Smooth muscle cell (in vitro differentiated cells): Measurements from ENCODE around the gene VAV1. TPM values are rescaled to one million over a fixed set of nuclear protein-coding genes. Genes with fewer than 3 reads are reported as not detected.

Experiments used
- DNase-seq: peaks from one replicate; lab custom pipeline; 2025; ENCODE audit not compliant: unreplicated experiment; lab: John Stamatoyannopoulos, UW
- H2AFZ ChIP-seq: fragments of 200-600 bp; sonication (generic); 2 replicates; pipeline ENCODE4 v1.6.0; 2016; ENCODE audit warnings: antibody characterized with exemption, low read depth, mild to moderate bottlenecking
- H3F3A ChIP-seq: fragments of 200-600 bp; sonication (generic); 2 replicates; pipeline ENCODE4 v1.6.0; 2017; ENCODE audit warnings: antibody characterized with exemption, low read depth
- H3K27ac ChIP-seq: fragments of 200-600 bp; sonication (generic); 2 replicates; pipeline ENCODE4 v1.5.1; 2016; ENCODE audit warnings: low read depth, mild to moderate bottlenecking
- H3K27me3 ChIP-seq: fragments of 200-600 bp; sonication (generic); 2 replicates; pipeline ENCODE4 v1.6.1; 2016; ENCODE audit warnings: low read depth, mild to moderate bottlenecking
- H3K36me3 ChIP-seq: fragments of 200-600 bp; sonication (generic); 2 replicates; pipeline ENCODE4 v1.5.1; 2016; ENCODE audit warnings: low read depth
- H3K4me1 ChIP-seq: fragments of 200-600 bp; sonication (generic); 2 replicates; pipeline ENCODE4 v1.5.1; 2016; ENCODE audit warnings: low read depth
- H3K4me2 ChIP-seq: fragments of 200-600 bp; sonication (generic); 2 replicates; pipeline ENCODE4 v1.6.0; 2016; ENCODE audit warnings: mild to moderate bottlenecking
- H3K4me3 ChIP-seq: fragments of 200-600 bp; sonication (generic); 2 replicates; pipeline ENCODE4 v1.5.1; 2016; ENCODE audit warnings: mild to moderate bottlenecking
- H3K79me2 ChIP-seq: fragments of 200-600 bp; sonication (generic); 2 replicates; pipeline ENCODE4 v1.6.0; 2016; ENCODE audit warnings: low read depth, mild to moderate bottlenecking
- H3K9ac ChIP-seq: fragments of 200-600 bp; sonication (generic); 2 replicates; pipeline ENCODE4 v1.6.0; 2016; ENCODE audit warnings: low read depth
- H3K9me3 ChIP-seq: fragments of 200-600 bp; sonication (generic); replicated peaks from 2 replicates; pipeline ENCODE4 v1.5.1; 2016; ENCODE audit warnings: low read depth
- H4K20me1 ChIP-seq: fragments of 200-600 bp; sonication (generic); 2 replicates; pipeline ENCODE4 v1.6.0; 2016; ENCODE audit warnings: low read depth
- CTCF ChIP-seq: fragments of 200-600 bp; sonication (generic); IDR thresholded peaks from 2 replicates; pipeline ENCODE4 v1.5.1; 2017; ENCODE audit warnings: borderline replicate concordance, mild to moderate bottlenecking, antibody characterized with exemption; ENCODE audit not compliant: insufficient read depth, poor library complexity, severe bottlenecking
- WGBS: methylation state at CpG from one replicate; pipeline ENCODE4 v1.1.7; 2016; ENCODE audit warnings: low lambda C conversion rate; 5-methylcytosine and 5-hydroxymethylcytosine counted together
- polyA plus RNA-seq: library from polyadenylated mRNA; unstranded; fragments of >200 nt; fragmentation: Nextera tagmentation; extraction: Ambion mirVana; gene quantifications from 2 replicates; pipeline ENCODE4 v1.2.1, GENCODE V29; 2016
- total RNA-seq: library from RNA; depleted of rRNA; stranded (reverse); fragments of >200 nt; gene quantifications from 2 replicates; pipeline ENCODE4 v1.2.3, GENCODE V29; 2014

VAV1 gene
- total and polyA plus RNA-seq, 2 experiments from 2014 or later: not detected

GRCh38 chr19:6808494-6808893 is 36.0 kb downstream of the VAV1 start:
- Histone ChIP-seq H3K36me3 (no peaks in the 10 kb centered on the region), H3K27ac (no peak overlapping the region), H3K9ac (no peak overlapping the region), H3K4me1 (no peaks in the 10 kb centered on the region), H3K79me2 (no peaks in the 10 kb centered on the region), H3F3A (no peaks in the 10 kb centered on the region), H4K20me1 (no peaks in the 10 kb centered on the region), H3K4me3 (no peak overlapping the region), H2AFZ (no peak overlapping the region), H3K9me3 (no peaks in the 10 kb centered on the region), H3K4me2 (no peak overlapping the region), H3K27me3 (no peaks in the 10 kb centered on the region)
- DNase-seq: no peak
- 90% methylated on average over 1 of the region's 1 CpG for WGBS
- no peak for TF ChIP-seq CTCF

GRCh38 chr19:6809262-6809661 is 36.8 kb downstream of the VAV1 start:
- Histone ChIP-seq H3K4me1 (no peaks in the 10 kb centered on the region), H3K79me2 (no peaks in the 10 kb centered on the region), H3K9me3 (no peaks in the 10 kb centered on the region), H4K20me1 (no peaks in the 10 kb centered on the region), H3K27me3 (no peaks in the 10 kb centered on the region), H2AFZ (no peak overlapping the region), H3K27ac (no peak overlapping the region), H3K4me3 (no peak overlapping the region), H3K9ac (no peak overlapping the region), H3K36me3 (no peaks in the 10 kb centered on the region), H3K4me2 (no peak overlapping the region), H3F3A (no peaks in the 10 kb centered on the region)
- 73% methylated on average over 4 of the region's 4 CpGs for WGBS
- no peak for TF ChIP-seq CTCF
- no peak for DNase-seq

- Histone ChIP-seq H2AFZ (peak overlapping the region; percentile 33), H3K9ac (no peak overlapping the region)
- no peak for TF ChIP-seq CTCF
These were observed 38.9 kb downstream of the VAV1 start for GRCh38 chr19:6811378-6811777.

GRCh38 chr19:6811906-6812305 is 39.4 kb downstream of the VAV1 start:
- Histone ChIP-seq H3K4me1 (no peaks in the 10 kb centered on the region), H3K4me3 (no peak overlapping the region), H3K9ac (no peak overlapping the region), H4K20me1 (no peaks in the 10 kb centered on the region), H3F3A (no peaks in the 10 kb centered on the region), H2AFZ (peak overlapping the region; percentile 33), H3K9me3 (no peaks in the 10 kb centered on the region), H3K27me3 (no peaks in the 10 kb centered on the region), H3K4me2 (no peak overlapping the region), H3K36me3 (no peaks in the 10 kb centered on the region), H3K79me2 (no peaks in the 10 kb centered on the region), H3K27ac (no peak overlapping the region)
- DNase-seq: no peak
- 28% methylated on average over 2 of the region's 2 CpGs for WGBS
- no peak for TF ChIP-seq CTCF

More at GRCh38 chr19:6811378-6811777, 38.9 kb downstream of the VAV1 start:
- Histone ChIP-seq H3K4me2 (no peak overlapping the region), H3K27ac (no peak overlapping the region), H4K20me1 (no peaks in the 10 kb centered on the region), H3K79me2 (no peaks in the 10 kb centered on the region), H3K4me3 (no peak overlapping the region), H3F3A (no peaks in the 10 kb centered on the region), H3K27me3 (no peaks in the 10 kb centered on the region), H3K4me1 (no peaks in the 10 kb centered on the region), H3K36me3 (no peaks in the 10 kb centered on the region), H3K9me3 (no peaks in the 10 kb centered on the region)
- no peak for DNase-seq
- 82% methylated on average over 3 of the region's 3 CpGs for WGBS
